ENCODE data around the gene FGFR3.
A peak's percentile ranks its signal among the peaks of the same experiment; 100 is the strongest.

Gene FGFR3

GRCh38 chr4:1747603-1747967, 45.5 kb upstream of the FGFR3 start:
- Histone ChIP-seq H3K36me3 (replicated peaks; ENCODE audit: low read depth, low read length) (peaks cover 9% of the 10 kb centered on the region), H3K4me2 (ENCODE audit: low read length) (no peak overlapping the region), H3K79me2 (ENCODE audit: low read length) (no peaks in the 10 kb centered on the region), H3K27me3 (ENCODE audit: low read depth, low read length) (no peaks in the 10 kb centered on the region), H2AFZ (ENCODE audit: low read depth, low read length) (no peak overlapping the region), H3K4me3 (ENCODE audit: low read length) (no peak overlapping the region), H4K20me1 (ENCODE audit: insufficient read depth, low read length) (no peaks in the 10 kb centered on the region), H3K9me3 (ENCODE audit: insufficient read depth, low read length) (no peaks in the 10 kb centered on the region), H3K4me1 (ENCODE audit: low read length) (peaks cover 10% of the 10 kb centered on the region), H3K9ac (ENCODE audit: low read length) (no peak overlapping the region), H3K27ac (ENCODE audit: low read length) (no peak overlapping the region)
- TF ChIP-seq, protein P1, sequence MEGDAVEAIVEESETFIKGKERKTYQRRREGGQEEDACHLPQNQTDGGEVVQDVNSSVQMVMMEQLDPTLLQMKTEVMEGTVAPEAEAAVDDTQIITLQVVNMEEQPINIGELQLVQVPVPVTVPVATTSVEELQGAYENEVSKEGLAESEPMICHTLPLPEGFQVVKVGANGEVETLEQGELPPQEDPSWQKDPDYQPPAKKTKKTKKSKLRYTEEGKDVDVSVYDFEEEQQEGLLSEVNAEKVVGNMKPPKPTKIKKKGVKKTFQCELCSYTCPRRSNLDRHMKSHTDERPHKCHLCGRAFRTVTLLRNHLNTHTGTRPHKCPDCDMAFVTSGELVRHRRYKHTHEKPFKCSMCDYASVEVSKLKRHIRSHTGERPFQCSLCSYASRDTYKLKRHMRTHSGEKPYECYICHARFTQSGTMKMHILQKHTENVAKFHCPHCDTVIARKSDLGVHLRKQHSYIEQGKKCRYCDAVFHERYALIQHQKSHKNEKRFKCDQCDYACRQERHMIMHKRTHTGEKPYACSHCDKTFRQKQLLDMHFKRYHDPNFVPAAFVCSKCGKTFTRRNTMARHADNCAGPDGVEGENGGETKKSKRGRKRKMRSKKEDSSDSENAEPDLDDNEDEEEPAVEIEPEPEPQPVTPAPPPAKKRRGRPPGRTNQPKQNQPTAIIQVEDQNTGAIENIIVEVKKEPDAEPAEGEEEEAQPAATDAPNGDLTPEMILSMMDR (IDR thresholded peaks at IDR 0.05; ENCODE audit: low read depth, low read length), result no peak
- no peak for TF ChIP-seq EZH2phosphoT487 (IDR thresholded peaks at IDR 0.05; ENCODE audit: low read depth)

DNA sequence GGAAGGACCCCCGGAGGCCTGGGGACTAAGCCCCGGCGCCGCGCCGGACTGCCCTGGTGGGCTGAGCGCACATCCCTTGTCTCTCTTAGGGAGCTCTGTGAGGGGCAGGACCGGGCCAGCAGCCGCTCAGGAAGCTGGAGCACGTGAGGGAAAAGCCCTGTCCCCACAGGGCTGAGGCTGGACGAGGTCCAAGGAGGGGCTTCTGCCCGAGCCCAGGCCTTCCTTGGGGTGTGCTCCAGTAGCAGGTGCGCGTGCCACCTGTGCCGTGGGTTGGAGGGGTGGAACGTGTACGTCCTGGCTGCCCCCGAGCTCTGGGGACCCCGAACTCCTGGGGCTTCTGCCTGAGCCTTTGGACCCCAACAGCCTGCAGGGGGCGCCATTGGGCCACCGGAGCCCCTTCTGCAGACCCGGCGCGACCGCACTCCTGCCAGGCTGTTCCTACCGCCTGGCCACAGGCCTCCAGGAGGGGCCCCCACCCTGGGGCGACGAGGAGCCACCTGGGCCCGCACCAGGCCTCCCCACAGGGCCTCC, 44.6 kb upstream of the FGFR3 start:
- Histone ChIP-seq H3K9ac (ENCODE audit: low read length) (peak overlapping the region; percentile 43; the same call in 1 of the 2 replicates), H2AFZ (ENCODE audit: low read depth, low read length) (peak overlapping the region; percentile 89), H3K4me2 (ENCODE audit: low read length) (peak overlapping the region; percentile 98), H3K9me3 (ENCODE audit: insufficient read depth, low read length) (no peaks in the 10 kb centered on the region), H3K27ac (ENCODE audit: low read length) (no peak overlapping the region), H3K4me1 (ENCODE audit: low read length) (peaks cover 18% of the 10 kb centered on the region), H3K79me2 (ENCODE audit: low read length) (no peaks in the 10 kb centered on the region), H4K20me1 (ENCODE audit: insufficient read depth, low read length) (no peaks in the 10 kb centered on the region), H3K36me3 (replicated peaks; ENCODE audit: low read depth, low read length) (peaks cover 9% of the 10 kb centered on the region), H3K4me3 (ENCODE audit: low read length) (peak overlapping the region; percentile 77), H3K27me3 (ENCODE audit: low read depth, low read length) (no peaks in the 10 kb centered on the region)
- no peak for TF ChIP-seq EZH2phosphoT487 (IDR thresholded peaks at IDR 0.05; ENCODE audit: low read depth)
- TF ChIP-seq, protein P1 (IDR thresholded peaks at IDR 0.05; ENCODE audit: low read depth, low read length), result peak; percentile 83

DNA sequence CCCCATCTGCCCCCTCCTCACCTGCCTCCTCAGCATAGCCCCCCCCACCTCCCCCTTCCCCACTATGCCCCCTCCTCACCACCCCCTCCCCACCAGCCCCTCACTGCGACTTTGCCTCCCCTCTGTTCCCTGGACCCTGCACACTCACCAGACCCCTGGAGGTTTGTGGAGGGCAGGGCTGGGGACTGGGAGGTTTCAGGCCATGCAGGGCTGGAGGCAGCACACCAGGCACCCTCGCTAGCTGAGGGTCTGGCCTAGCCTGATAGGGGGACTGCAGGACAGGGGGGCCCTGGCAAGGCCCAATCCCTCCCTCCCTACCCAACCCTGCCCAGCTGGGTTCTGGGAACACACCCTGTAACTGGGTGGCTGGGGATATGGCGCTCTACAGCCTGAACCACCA, 43.7 kb upstream of the FGFR3 start:
- H2AFZ ChIP-seq (ENCODE audit: low read depth, low read length), result no peak overlapping the region
- H3K27ac ChIP-seq (ENCODE audit: low read length), result no peak overlapping the region
- peaks cover 9% of the 10 kb centered on the region for H3K36me3 ChIP-seq (replicated peaks; ENCODE audit: low read depth, low read length)
- H4K20me1 ChIP-seq (ENCODE audit: insufficient read depth, low read length), result no peaks in the 10 kb centered on the region
- H3K9ac ChIP-seq (ENCODE audit: low read length), result no peak overlapping the region
- peaks cover 21% of the 10 kb centered on the region for H3K4me1 ChIP-seq (ENCODE audit: low read length)
- no peaks in the 10 kb centered on the region for H3K9me3 ChIP-seq (ENCODE audit: insufficient read depth, low read length)
- no peaks in the 10 kb centered on the region for H3K27me3 ChIP-seq (ENCODE audit: low read depth, low read length)
- H3K79me2 ChIP-seq (ENCODE audit: low read length), result no peaks in the 10 kb centered on the region
- no peak overlapping the region for H3K4me3 ChIP-seq (ENCODE audit: low read length)
- H3K4me2 ChIP-seq (ENCODE audit: low read length), result no peak overlapping the region
- TF ChIP-seq, protein P1 (IDR thresholded peaks at IDR 0.05; ENCODE audit: low read depth, low read length), result no peak
- no peak for TF ChIP-seq EZH2phosphoT487 (IDR thresholded peaks at IDR 0.05; ENCODE audit: low read depth)

- Histone ChIP-seq H3K27me3 (ENCODE audit: low read depth, low read length) (no peaks in the 10 kb centered on the region), H3K4me3 (ENCODE audit: low read length) (no peak overlapping the region), H3K4me2 (ENCODE audit: low read length) (no peak overlapping the region), H2AFZ (ENCODE audit: low read depth, low read length) (no peak overlapping the region), H3K79me2 (ENCODE audit: low read length) (no peaks in the 10 kb centered on the region), H3K36me3 (replicated peaks; ENCODE audit: low read depth, low read length) (peaks cover 8% of the 10 kb centered on the region), H3K4me1 (ENCODE audit: low read length) (peaks cover 21% of the 10 kb centered on the region), H3K9me3 (ENCODE audit: insufficient read depth, low read length) (no peaks in the 10 kb centered on the region), H3K9ac (ENCODE audit: low read length) (no peak overlapping the region), H4K20me1 (ENCODE audit: insufficient read depth, low read length) (no peaks in the 10 kb centered on the region), H3K27ac (ENCODE audit: low read length) (no peak overlapping the region)
- TF ChIP-seq, protein P1 (IDR thresholded peaks at IDR 0.05; ENCODE audit: low read depth, low read length), result no peak
- no peak for TF ChIP-seq EZH2phosphoT487 (IDR thresholded peaks at IDR 0.05; ENCODE audit: low read depth)
These were observed 43.3 kb upstream of the FGFR3 start for GRCh38 chr4:1749826-1750225.
